Globus pallidus (tissue), 1 donor: ENCODE data around the gene GSTO2.

ENCODE experiments used
- DNase-seq: peaks from one replicate; pipeline ENCODE4 v3.0.0-alpha.2; 2015; ENCODE audit warnings: low spot score

GSTO2 gene

GRCh38 chr10:104279550-104280259 lies 10.7 kb downstream of the GSTO2 start:
- no peak for DNase-seq

- no peak for DNase-seq
These were observed 12.7 kb downstream of the GSTO2 start for GRCh38 chr10:104281694-104282093.

GRCh38 chr10:104284846-104285245 lies 15.9 kb downstream of the GSTO2 start:
- DNase-seq, result no peak

GRCh38 chr10:104286939-104287338 lies 18.0 kb downstream of the GSTO2 start:
- no peak for DNase-seq

- DNase-seq, result no peak
These were observed 19.4 kb downstream of the GSTO2 start for GRCh38 chr10:104288355-104288754.

DNA sequence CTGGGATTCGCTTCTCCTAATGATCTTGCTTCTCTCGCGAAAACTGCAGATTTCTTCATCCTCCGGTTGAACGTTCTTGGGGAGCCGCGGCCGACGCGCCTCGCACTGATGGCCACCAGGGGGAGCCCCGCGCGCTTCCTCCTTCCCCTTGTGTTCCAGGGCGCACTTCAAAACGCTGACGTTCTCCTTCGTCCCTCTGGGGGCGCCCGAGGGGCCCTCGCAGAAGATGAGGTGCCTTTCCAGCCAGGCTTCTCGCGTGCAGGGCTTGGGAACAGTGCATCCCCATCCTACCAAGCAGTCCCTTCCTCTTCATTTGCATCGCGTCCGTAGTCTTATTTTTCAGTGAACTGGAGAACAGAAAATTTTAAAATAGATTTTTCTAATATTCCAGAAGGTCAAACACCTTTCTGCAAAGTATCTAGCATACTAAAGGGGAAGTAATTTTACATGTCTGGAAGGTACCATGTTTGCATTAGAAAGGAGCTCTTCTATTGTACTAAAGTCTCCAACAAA lies 22.5 kb downstream of the GSTO2 start:
- DNase-seq, result peak; percentile 86

DNA sequence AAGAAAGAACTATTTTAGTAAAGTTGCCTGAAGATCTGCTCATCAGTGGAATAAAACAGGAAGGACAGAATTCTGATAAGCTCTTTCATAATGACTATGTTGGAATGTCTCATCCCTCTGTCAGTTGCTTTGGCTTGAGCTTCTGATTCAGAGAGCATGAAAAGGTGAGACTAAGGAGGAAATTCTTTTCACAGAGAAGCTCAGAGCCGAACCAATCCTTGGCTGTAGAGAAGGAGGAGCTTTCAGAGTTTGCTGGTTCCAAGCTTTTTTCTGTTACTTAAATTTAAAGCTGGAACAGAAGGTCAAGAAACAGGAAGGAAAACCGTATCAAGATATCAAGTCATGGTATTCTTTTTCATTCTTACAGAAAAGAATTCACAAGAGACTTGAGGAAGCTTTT lies 24.0 kb downstream of the GSTO2 start:
- no peak for DNase-seq

DNA sequence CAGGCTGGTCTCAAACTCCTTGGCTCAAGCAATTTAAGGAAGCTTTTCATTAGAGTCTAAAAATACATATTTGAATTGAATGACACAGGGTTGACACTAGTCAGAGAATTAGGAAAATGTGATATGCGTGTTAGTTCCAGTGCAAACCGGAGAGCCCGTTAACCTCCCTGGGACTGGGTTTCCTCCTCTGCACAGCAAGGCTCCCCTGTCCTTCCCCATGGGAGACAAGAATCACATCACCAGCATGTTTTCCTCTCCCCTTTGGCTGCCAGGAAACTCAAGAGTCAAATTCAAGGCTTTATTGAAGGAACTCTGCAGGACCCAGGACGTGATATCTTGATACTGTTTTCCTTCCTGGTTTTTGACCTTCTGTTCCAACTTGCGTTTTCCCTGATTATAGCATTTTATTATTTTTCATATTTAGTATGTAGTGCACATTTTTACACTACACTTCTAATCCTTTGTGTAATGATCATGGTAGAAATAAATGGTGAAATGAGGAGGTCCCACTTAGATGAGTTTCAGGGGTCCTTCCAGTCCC lies 24.9 kb downstream of the GSTO2 start:
- DNase-seq, result no peak

DNA sequence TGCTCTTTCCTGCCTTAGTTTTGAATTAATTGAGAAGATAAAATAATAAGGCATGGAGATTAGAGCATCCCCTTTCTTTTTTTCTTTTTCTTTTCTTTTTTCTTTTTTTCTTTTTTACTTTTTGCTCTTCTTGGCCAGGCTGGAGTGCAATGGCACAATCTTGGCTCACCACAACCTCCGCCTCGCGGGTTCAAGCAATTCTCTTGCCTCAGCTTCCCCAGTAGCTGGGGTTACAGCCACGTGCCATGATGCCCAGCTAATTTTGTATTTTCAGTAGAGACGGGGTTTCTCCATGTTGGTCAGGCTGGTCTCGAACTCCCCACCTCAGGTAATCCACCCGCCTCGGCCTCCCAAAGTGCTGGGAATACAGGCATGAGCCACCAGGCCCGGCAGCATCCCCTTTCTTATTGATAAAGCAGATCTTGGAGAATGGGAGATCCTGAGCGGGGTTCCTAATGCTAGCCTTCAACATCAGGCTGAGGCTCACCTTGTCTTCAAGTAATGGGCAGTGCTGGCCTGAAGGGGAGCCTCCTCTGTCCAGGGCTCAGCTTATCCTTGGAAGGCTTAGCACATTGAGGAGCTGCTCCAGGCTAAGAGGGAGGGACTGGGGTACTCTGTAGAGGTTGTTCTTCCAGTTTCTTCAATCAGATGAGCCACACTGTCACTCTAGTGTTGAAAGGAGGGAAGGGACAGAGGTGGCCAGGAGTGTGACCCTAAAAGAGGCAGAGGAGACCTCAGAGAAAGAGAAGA lies 27.9 kb downstream of the GSTO2 start:
- no peak for DNase-seq

- no peak for DNase-seq
These were observed 29.0 kb downstream of the GSTO2 start for GRCh38 chr10:104297697-104298660.

- DNase-seq, result no peak
These were observed 30.3 kb downstream of the GSTO2 start for GRCh38 chr10:104299031-104299904.

GRCh38 chr10:104300002-104300735 lies 31.2 kb downstream of the GSTO2 start:
- DNase-seq, result no peak

- no peak for DNase-seq
These were observed 31.8 kb downstream of the GSTO2 start for GRCh38 chr10:104300736-104301292.

DNA sequence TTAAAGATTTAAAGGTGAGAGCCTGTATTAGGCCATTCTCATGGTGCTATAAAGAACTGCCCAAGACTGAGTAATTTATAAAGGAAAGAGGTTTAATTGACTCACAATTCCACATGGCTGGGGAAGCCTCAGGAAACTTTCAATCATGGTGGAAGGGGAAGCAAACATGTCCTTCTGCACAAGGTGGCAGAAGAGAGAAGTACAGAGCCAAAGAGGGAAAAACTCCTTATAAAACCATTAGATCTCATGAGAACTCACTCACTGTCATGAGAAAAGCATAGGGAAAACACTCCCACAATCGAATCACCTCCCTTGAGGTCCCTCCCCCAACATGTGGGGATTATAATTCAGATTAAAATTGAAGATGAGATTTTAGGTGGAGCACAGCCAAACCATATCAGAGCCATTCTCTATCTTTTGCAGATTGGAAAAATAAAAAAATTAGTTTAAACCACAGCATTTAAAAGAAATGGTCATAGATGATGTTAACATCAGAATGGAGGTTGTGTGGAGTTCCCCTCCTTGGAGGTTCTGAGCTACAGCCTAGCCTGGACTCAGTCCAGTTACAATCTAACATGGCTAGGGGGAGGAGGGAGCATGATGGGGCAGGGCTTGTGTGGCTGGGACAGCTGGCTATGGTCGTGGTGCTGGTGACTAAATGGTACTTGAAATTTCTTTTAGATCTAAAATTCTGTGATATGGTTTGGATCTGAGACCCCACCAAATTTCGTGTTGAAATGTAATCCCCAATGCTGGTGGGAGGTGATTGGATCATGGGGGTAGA lies 33.1 kb downstream of the GSTO2 start:
- DNase-seq, result no peak

DNA sequence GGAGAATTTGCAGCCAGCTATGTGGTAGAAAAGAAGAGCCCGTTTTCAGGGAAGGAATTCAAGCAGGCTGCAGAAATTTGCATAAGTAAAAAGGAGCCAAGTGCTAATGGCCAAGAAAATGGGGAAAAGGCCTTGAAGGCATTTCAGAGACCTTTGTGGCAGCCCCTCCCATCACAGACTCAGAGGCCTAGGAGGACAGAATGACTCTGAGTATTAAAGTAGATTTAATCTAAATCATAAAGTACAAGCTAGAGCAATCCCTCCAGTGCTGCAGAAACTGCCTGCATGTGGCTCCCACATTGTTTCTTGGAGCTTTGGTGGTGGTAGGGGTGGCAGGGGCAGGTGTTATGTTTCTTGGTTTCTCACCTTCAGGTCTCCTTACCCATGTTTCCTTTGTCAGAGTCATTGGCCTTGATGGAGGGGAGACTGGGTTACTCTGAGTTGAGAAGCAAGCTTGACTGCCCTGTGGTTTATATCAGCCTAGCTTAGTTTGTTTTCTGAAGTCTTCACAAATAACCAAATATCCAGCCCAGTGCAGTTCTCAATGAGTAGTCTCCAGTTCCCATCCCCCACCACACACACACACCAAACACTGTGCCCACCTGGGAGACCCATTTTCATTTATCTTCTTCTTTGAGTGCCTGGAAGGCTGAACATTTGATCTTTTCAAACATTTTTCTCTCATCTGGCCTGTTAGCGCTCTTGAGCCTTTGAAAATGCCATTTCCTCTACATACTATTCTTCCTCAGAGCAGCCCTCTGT lies 34.8 kb downstream of the GSTO2 start:
- DNase-seq, result no peak

DNA sequence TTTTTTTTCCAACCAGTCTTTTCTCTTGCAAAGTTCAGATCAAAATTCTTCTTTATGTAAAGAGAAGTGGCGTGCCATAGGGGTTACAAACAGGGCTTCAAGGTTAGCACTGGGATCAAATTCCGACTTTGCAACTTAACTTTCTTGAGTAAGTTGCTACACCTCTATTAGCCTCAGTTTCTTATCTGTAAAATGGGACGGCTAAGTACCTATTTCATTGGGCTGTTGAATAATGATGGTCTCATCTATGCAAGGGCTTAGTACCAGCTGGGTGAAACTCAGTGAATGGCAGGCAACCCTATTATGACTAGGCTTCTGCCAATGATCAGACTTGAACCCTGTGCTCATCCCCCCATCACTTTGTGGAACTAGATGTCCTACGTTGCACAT lies 35.4 kb downstream of the GSTO2 start:
- DNase-seq, result no peak

GRCh38 chr10:104304927-104305326 lies 35.9 kb downstream of the GSTO2 start:
- no peak for DNase-seq

- DNase-seq, result no peak
These were observed 37.9 kb downstream of the GSTO2 start for GRCh38 chr10:104306897-104307296.
